GM12874 (cell line): ENCODE measurements around the gene LTK.

ENCODE experiments used
- TF ChIP-seq, protein P1 (sequence below): IDR thresholded peaks from 2 replicates; pipeline ENCODE4 v1.5.1; 2011; ENCODE audit warnings: low read depth, mild to moderate bottlenecking, control low read depth, low read length, moderate library complexity; ENCODE audit not compliant: insufficient read depth

LTK gene

DNA sequence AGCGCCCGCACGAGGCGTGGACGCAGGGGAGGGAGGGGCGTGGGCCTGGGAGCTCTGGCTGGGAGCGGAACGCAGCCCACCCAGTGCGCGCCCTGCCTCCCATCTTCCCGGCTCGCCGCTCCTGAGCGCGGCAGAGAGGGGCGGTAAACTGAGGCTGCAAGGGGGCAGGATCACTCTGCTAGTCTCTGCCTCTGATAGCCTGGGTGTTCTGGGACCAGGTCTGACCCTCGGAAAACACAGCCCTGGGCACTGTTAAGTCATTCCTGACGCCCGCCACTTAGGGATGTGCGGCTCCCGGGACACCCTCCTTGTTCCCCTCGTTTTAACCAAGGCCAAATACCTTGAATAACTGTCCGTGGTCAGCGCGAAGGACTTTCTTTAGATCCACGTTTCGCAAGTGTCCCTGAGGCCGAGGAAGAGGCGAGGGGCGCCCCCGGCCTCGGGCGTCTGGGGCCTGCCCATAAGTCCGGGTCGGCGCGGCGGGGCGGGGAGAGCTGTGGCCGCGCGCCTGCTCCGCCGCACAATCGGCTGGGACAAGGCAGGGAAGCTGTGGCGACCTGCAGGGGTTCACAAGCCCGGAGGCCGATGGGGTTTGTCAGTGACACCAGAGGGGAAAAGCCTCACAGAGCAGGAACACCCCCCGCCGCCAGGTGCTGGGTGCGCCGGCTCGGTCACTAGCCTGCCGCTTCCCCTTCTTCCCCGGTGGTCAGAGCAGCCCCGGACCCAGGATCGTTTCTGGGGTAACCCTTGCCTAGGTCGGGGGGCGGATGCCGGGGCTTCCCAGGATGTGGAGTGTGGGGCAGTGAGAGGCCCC is 18.5 kb downstream of the LTK start:
- TF ChIP-seq, protein P1, sequence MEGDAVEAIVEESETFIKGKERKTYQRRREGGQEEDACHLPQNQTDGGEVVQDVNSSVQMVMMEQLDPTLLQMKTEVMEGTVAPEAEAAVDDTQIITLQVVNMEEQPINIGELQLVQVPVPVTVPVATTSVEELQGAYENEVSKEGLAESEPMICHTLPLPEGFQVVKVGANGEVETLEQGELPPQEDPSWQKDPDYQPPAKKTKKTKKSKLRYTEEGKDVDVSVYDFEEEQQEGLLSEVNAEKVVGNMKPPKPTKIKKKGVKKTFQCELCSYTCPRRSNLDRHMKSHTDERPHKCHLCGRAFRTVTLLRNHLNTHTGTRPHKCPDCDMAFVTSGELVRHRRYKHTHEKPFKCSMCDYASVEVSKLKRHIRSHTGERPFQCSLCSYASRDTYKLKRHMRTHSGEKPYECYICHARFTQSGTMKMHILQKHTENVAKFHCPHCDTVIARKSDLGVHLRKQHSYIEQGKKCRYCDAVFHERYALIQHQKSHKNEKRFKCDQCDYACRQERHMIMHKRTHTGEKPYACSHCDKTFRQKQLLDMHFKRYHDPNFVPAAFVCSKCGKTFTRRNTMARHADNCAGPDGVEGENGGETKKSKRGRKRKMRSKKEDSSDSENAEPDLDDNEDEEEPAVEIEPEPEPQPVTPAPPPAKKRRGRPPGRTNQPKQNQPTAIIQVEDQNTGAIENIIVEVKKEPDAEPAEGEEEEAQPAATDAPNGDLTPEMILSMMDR, result no peak

DNA sequence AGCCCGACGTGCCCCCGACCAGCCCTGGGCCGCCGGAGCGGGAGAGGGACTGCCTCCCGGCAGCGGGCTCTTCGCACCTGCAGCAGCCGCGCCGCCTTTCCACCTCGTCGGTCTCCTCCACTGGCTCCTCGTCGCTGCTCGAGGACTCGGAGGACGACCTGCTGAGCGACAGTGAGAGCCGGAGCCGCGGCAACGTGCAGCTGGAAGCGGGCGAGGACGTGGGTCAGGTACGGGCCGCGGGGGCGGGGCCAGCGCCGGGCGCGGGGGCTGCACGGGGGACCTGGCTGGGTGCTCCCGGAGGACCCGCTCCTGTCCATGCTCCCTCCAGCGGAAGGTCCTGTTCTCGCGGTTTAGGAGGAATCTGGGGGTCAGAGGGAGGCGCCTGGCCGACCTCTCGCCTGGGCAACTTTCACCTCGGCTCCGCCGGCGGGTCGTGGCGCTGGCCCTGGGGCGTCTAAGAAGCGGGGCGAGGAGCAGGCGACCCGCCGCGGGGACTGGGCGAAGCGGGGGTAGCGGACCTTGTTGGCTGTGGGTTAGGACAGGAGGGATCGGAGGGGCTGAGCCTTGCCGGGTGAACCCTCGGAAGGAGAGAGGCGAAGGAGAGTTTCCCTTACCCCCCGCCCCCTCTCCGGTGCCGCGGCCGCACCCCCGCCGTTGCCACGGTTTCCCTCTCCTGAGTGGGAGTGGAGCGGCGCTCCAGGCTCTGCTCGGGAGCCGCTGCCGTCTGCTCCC is 19.3 kb downstream of the LTK start:
- TF ChIP-seq, protein P1, result no peak

GRCh38 chr15:41493902-41494189 is 19.8 kb downstream of the LTK start:
- TF ChIP-seq, protein P1, result no peak

DNA sequence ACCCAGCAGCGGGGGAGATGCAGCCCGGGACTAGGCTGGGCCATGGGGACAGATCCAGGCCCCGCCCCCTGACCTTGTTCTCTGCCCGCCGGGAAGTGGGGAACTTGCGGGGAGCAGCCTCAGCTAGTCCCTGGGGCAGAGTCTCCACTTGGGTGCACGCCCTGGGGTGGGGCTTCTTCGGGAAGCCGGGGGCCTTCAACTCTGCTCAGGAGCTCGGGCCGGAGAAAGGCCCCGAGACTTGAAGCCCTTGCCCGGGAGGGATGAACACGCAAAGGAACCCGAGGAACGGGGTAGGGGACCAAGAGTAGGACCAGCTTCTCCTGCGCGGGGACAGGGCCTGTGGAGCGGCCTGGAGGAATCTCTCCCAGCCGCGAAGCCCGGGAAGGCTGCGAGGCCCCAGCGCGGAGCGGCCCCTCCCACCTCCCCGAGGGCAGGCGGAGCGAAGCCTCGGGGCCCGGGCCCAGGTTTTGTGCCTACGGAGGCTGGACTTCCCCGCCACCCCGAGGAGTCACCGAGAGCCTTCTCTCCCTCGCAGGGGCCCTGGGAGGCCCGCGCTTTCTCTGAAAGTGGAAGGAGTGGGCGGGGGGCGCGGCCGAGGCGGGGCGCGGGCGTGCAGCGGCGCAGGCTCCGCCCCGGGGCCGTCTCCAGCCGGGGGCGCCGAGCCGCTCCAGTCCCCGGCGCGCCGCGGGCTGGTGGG is 20.3 kb downstream of the LTK start, which contains the start of gene ITPKA:
Gene ITPKA, plus strand, starts transcription at position 670 of the 697 bp plus-strand sequence. CDS start 54 bp downstream, outside the sequence.
- TF ChIP-seq, protein P1, result no peak

DNA sequence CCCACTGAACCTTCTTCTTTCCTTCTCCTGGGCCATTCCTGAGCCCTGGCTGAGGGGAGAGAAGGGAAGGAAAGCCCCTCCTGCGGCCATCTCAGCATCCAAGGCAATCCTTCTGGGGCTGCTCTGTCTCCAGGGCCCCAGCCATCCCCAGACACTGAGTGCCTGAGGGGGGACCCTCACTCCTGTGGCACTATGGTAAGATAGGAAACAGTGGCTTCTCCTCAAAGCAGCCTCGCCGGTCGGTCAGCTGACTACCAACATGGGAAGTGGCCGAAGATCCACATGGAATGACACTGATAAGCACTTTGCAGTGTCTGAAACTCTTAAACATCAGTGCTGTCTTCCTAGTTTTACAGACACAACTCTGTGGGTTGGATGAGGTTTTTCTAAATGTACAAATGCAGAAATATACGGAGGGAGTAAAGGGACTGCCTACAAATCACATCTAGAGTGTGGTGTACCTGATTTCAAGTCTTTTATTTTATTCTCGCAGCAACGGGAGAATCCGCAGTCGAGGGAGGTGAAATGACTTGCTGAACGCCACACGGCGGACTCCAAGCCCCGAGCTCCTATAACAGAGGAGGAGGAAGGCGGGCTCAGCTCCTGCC is 20.9 kb downstream of the LTK start:
- TF ChIP-seq, protein P1, result no peak

DNA sequence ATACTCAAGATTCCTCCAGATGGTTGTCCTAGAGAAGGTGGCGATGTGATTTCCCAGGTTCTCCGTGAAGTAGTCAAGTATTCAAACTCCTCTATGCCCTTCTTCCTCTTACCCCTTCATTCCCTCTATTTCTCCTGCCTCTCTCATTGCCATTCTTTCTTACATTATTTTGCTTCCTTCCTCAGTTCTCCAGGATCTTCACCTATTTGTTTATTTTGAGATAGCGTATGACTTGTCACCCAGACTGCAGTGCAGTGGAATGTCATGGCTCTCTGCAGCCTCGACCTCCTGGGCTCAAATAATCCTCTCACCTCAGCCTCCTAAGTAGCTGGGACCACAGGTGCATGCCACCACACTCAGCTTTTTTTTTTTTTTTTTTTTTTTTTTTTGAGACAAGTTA is 21.7 kb downstream of the LTK start:
- TF ChIP-seq, protein P1, result no peak

GRCh38 chr15:41490355-41490754 is 23.3 kb downstream of the LTK start:
- TF ChIP-seq, protein P1, result no peak
